Endothelial cell (in vitro differentiated cells): ENCODE data around the gene SELENOO. TPM values are rescaled to one million over a fixed set of nuclear protein-coding genes. Genes with fewer than 3 reads are reported as not detected.
"Not testable (repeated sequence)": the region's sequence is repeated elsewhere in the genome, so short reads cannot be mapped to it uniquely, and the experiment has no call there.

Experiments
- DNase-seq: peaks from one replicate; pipeline ENCODE4 v3.0.0; 2021; ENCODE audit warnings: low spot score
- H3K27ac Mint-ChIP-seq: one replicate; pipeline ENCODE4 v1.8.0; 2021; ENCODE audit warnings: mixed read lengths, inconsistent platforms; ENCODE audit not compliant: unreplicated experiment
- H3K27me3 Mint-ChIP-seq: one replicate; pipeline ENCODE4 v1.8.0; 2021; ENCODE audit warnings: mild to moderate bottlenecking, moderate library complexity, mixed read lengths, inconsistent platforms; ENCODE audit not compliant: unreplicated experiment
- H3K36me3 Mint-ChIP-seq: one replicate; pipeline ENCODE4 v1.8.0; 2021; ENCODE audit warnings: mild to moderate bottlenecking, low read depth, mixed read lengths, inconsistent platforms; ENCODE audit not compliant: unreplicated experiment
- H3K4me1 Mint-ChIP-seq: one replicate; pipeline ENCODE4 v1.8.0; 2021; ENCODE audit warnings: mild to moderate bottlenecking, mixed read lengths, inconsistent platforms; ENCODE audit not compliant: unreplicated experiment
- H3K4me3 Mint-ChIP-seq: one replicate; pipeline ENCODE4 v1.8.0; 2021; ENCODE audit warnings: mild to moderate bottlenecking, mixed read lengths, inconsistent platforms; ENCODE audit not compliant: unreplicated experiment
- H3K9me3 Mint-ChIP-seq: one replicate; pipeline ENCODE4 v1.8.0; 2021; ENCODE audit warnings: mixed read lengths, inconsistent platforms; ENCODE audit not compliant: unreplicated experiment
- total RNA-seq: library from RNA; stranded (reverse); fragmentation: NEBNext Ultra II Directional; extraction: Animal tissue kit (Norgen Biotek cat#: 25700); gene quantifications from one replicate; pipeline ENCODE4 v1.2.1, GENCODE V29; 2021; ENCODE audit not compliant: unreplicated experiment
- TF ChIP-seq, protein P1 (sequence below): fragments of 200-600 bp; sonication (generic); IDR thresholded peaks from one replicate; pipeline ENCODE4 v1.5.0; 2021; ENCODE audit warnings: antibody characterized with exemption; ENCODE audit not compliant: unreplicated experiment

SELENOO gene
- total RNA-seq, 1 donor from 2014 or later: 18.7 TPM

DNA sequence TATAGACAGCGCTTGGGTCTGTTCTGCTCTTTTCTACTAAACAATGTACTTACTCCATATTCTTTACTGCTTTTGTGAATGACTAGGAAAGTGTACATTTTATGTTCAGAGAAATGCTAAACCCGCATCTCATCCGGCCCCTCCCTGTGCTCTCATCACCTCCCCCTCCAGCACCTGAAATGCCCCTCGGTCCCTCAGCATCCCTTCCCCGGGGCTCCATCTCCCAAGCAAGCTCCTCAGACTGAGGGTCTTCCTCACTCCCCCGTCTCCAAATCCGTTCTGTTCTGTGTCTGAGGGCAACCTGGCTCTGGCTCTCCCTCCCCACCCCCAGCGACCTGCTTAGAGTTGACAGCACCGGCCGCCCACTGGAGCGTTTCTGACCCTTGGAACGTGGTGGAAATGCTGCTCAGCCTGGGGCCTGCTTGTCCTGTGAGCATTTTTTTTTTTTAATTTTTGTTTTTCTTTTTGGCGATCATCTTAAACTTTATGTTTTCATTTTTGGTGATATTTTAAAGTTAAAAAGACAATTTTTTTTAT lies 1.4 kb downstream of the SELENOO start:
- Mint-ChIP-seq H3K9me3 (no peaks in the 10 kb centered on the region), H3K36me3 (peaks cover 10% of the 10 kb centered on the region), H3K4me3 (peak overlapping the region; percentile 92), H3K27ac (peak overlapping the region; percentile 24), H3K4me1 (peaks cover 6% of the 10 kb centered on the region), H3K27me3 (peaks cover 7% of the 10 kb centered on the region)
- no peak for DNase-seq
- TF ChIP-seq, protein P1, sequence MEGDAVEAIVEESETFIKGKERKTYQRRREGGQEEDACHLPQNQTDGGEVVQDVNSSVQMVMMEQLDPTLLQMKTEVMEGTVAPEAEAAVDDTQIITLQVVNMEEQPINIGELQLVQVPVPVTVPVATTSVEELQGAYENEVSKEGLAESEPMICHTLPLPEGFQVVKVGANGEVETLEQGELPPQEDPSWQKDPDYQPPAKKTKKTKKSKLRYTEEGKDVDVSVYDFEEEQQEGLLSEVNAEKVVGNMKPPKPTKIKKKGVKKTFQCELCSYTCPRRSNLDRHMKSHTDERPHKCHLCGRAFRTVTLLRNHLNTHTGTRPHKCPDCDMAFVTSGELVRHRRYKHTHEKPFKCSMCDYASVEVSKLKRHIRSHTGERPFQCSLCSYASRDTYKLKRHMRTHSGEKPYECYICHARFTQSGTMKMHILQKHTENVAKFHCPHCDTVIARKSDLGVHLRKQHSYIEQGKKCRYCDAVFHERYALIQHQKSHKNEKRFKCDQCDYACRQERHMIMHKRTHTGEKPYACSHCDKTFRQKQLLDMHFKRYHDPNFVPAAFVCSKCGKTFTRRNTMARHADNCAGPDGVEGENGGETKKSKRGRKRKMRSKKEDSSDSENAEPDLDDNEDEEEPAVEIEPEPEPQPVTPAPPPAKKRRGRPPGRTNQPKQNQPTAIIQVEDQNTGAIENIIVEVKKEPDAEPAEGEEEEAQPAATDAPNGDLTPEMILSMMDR: no peak

DNA sequence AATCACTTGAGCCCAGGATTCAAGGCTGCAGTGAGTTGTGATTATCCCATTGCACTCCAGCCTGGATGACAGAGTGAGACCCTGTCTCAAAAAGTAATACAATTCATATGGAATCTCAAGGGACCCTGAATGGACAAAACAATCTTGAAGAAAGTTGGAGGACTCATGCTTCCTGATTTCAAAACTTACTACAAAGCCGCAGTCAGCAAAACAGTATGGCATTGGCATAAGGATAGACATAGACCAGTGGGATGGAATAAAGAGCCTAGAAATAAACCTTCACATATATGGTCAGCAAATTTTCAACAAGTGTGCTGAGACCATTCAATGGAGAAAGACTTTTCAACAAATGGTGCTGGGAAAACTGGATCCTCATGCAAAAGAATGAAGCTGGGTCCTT lies 2.5 kb downstream of the SELENOO start:
- no peak overlapping the region for H3K4me3 Mint-ChIP-seq
- H3K27ac Mint-ChIP-seq: no peak overlapping the region
- TF ChIP-seq, protein P1: no peak
- peaks cover 8% of the 10 kb centered on the region for H3K27me3 Mint-ChIP-seq
- H3K36me3 Mint-ChIP-seq: peaks cover 10% of the 10 kb centered on the region
- no peaks in the 10 kb centered on the region for H3K9me3 Mint-ChIP-seq
- peaks cover 6% of the 10 kb centered on the region for H3K4me1 Mint-ChIP-seq
- DNase-seq: no peak

DNA sequence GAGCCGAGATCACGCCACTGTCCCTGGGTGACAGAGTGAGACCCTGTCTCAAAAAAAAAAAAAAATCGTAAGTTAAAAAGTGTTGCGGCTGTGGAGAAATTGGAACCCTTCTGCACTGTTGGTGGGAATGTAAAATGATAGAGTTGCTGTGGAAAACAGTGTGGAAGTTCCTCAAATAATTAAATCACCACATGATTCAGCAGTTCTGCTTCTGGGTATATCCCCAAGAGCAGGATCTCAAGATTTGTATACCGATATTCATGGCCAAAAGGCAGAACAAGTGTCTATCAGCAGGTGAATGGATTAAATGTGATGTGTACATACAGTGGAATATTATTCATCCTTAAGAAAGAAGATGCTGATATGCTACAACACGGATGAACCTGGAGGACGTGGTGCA lies 3.8 kb downstream of the SELENOO start:
- TF ChIP-seq, protein P1: no peak
- Mint-ChIP-seq H3K36me3 (peaks cover 10% of the 10 kb centered on the region), H3K27ac (peak overlapping the region; percentile 15), H3K9me3 (no peaks in the 10 kb centered on the region), H3K4me3 (peak overlapping the region; percentile 6), H3K4me1 (peaks cover 6% of the 10 kb centered on the region), H3K27me3 (peaks cover 8% of the 10 kb centered on the region)
- DNase-seq: no peak

DNA sequence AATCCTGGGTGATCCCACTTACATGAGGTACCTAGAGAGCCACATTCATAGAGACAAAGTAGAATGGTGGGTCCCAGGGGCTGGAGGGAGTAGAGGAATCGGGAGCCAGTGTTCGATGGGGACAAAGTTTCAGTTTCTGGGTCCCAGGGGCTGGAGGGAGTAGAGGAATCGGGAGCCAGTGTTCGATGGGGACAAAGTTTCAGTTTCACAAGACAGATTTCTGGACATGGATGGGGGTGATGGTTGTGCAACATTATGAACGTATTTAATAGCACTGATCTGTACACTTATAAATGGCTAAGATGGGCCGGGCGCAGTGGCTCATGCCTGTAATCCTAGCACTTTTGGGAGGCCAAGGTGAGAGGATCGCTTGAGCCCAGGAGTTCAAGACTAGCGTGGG lies 4.2 kb downstream of the SELENOO start:
- not testable (repeated sequence) for DNase-seq, H3K9me3 Mint-ChIP-seq, H3K4me1 Mint-ChIP-seq
- Mint-ChIP-seq H3K36me3 (peaks cover 14% of the 10 kb centered on the region), H3K27ac (peak overlapping the region; percentile 15), H3K27me3 (peaks cover 12% of the 10 kb centered on the region), H3K4me3 (peak overlapping the region; percentile 6)

DNA sequence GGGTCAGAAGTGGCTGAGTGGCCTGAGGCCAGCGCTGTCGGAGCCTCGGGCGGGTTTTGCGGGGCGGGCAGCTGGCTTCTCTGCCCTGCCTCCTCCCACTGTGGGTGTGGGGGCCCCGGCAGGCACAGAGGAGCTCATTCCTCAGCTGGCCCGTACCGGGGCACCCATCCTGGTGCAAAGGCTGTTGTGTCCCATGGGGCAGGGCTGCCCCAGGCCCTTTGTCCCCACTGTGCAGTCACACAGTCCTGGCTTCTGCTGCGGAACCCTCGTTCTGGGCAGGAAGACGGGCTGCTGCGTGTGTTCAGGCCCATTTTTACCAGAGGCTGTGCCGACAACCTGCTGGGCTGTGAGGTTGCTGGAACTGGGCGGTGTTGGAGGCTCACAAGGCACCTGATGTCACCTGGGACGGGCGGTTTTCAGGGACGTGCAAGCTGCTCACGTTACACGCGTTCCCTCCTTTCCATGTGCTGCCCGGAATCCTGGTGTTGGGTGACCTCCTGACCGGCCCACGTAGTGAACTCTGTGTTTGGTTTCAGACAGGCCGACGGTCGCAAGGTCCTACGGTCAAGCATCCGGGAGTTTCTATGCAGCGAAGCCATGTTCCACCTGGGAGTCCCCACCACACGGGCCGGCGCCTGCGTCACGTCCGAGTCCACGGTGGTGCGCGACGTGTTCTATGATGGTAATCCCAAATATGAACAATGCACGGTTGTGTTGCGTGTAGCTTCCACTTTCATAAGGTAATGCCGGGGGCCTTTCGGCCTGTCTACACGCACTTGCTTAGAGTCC lies 5.2 kb downstream of the SELENOO start:
- Mint-ChIP-seq H3K27me3 (peaks cover 12% of the 10 kb centered on the region), H3K36me3 (peaks cover 14% of the 10 kb centered on the region), H3K9me3 (no peaks in the 10 kb centered on the region), H3K27ac (no peak overlapping the region), H3K4me1 (peaks cover 6% of the 10 kb centered on the region), H3K4me3 (no peak overlapping the region)
- TF ChIP-seq, protein P1: no peak
- DNase-seq: no peak
